Tibial artery (tissue), 4 donors: ENCODE results near the gene HAPLN1.

Experiments used
- DNase-seq, 2 donors: peaks; one replicate each; pipeline ENCODE4 v3.0.0-alpha.2; 2019
- H3K27ac ChIP-seq, 2 donors: fragments of 200-600 bp; sonication (generic) in 1 of 2; 1 replicate in 1 of 2; 2 replicates in 1 of 2; pipeline ENCODE4 v1.5.1; 2018 to 2019; ENCODE audit warnings: mild to moderate bottlenecking in 1 of 2
- H3K27me3 ChIP-seq, 2 donors: fragments of 200-600 bp; sonication (generic) in 1 of 2; one replicate each; pipeline versions ENCODE4 v1.5.1 to v1.6.0; 2016 to 2019
- H3K36me3 ChIP-seq, 3 donors: fragments of 200-600 bp; sonication (generic) in 2 of 3; one replicate each; pipeline ENCODE4 v1.5.1; 2016 to 2019; ENCODE audit warnings: mild to moderate bottlenecking in 2 of 3
- H3K4me1 ChIP-seq, 4 donors: fragments of 200-600 bp; sonication (generic) in 2 of 4; 1 replicate in 3 of 4; 2 replicates in 1 of 4; pipeline ENCODE4 v1.5.1; 2016 to 2019
- H3K4me3 ChIP-seq, 2 donors: fragments of 200-600 bp; sonication (generic) in 1 of 2; 1 replicate in 1 of 2; 2 replicates in 1 of 2; pipeline ENCODE4 v1.5.1; 2018 to 2019; ENCODE audit warnings: mild to moderate bottlenecking in 2 of 2
- H3K9me3 ChIP-seq, 3 donors: fragments of 200-600 bp; sonication (generic) in 1 of 3; one replicate each; pipeline ENCODE4 v1.5.1; 2016 to 2019
- CTCF ChIP-seq, 2 experiments: fragments of 200-600 bp in 1 of 2; fragments of 450-650 bp in 1 of 2; IDR thresholded peaks; one replicate each; pipeline ENCODE4 v1.5.1; 2017 to 2019; ENCODE audit warnings: antibody characterized with exemption in 2 of 2, mild to moderate bottlenecking in 1 of 2, moderate library complexity in 1 of 2
- intact Hi-C: fragments of 100-400 bp; cut with DNase I; formaldehyde crosslinking; loops from one replicate; pipeline ENCODE4 v1.15.0; 2023; ENCODE audit warnings: low total_unique reads

HAPLN1 gene

DNA sequence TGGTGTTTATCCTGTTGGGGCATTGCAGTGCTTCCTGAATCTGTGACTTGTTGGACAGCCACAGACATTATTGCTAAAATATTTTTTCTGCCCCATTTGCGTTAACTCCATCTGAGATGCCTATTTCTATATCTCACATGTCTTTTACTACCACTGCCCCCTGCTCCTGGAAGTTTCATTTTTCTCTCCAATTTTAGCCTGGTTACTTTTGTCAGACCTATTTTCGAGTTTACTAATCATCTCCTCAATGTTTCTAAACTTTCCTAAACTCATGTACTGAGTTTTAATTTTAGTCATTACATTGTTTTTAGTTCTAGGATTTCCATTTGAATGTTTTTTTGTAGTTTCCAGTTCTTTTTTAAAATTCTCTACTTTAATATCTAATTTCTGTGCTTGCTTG, 17.6 kb downstream of the HAPLN1 start:
- no peaks in the 10 kb centered on the region for H3K36me3 ChIP-seq

DNA sequence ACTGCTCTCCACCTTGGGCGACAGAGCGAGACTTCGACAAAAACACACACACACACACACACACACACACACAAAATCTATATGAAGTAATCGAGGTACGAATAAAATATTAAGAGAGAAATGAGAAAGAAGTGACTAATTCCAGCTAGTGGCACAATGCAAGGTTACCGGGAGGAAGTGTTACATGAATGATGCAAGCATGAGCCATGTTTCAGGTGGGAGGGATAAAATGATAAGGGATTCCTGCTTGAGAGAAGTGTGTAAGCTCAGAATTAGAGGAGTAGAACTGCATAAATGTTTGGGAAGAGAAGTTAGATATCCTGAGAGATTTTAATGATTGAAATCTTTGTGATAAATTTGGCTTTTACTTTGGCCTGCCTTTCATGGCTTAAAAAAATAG, 18.8 kb downstream of the HAPLN1 start:
- no peaks in the 10 kb centered on the region for H3K4me1 ChIP-seq
- no peaks in the 10 kb centered on the region for H3K27me3 ChIP-seq
- H3K9me3 ChIP-seq, result peaks cover 0 to 20% (median 4%) of the 10 kb centered on the region in 3 donors
- H3K27ac ChIP-seq, result no peak overlapping the region
- no peak for TF ChIP-seq CTCF (IDR thresholded peaks at IDR 0.05)
- no peak overlapping the region for H3K4me3 ChIP-seq
- intact Hi-C loops, result no loop called here
- no peaks in the 10 kb centered on the region for H3K36me3 ChIP-seq
- no peak for DNase-seq

More for the DNA sequence above, 17.6 kb downstream of the HAPLN1 start:
- Histone ChIP-seq H3K9me3 (peaks cover 0 to 23% (median 4%) of the 10 kb centered on the region in 3 donors), H3K4me3 (no peak overlapping the region), H3K27me3 (no peaks in the 10 kb centered on the region), H3K27ac (no peak overlapping the region), H3K4me1 (no peaks in the 10 kb centered on the region)
- no peak for TF ChIP-seq CTCF (IDR thresholded peaks at IDR 0.05)
- intact Hi-C loops, result no loop called here
- DNase-seq, result no peak

GRCh38 chr5:83689881-83690280, 30.8 kb downstream of the HAPLN1 start:
- DNase-seq, result no peak
- intact Hi-C loops, result no loop called here
- H3K36me3 ChIP-seq, result no peaks in the 10 kb centered on the region

GRCh38 chr5:83688281-83688680, 32.4 kb downstream of the HAPLN1 start:
- no peak for TF ChIP-seq CTCF (IDR thresholded peaks at IDR 0.05)
- H3K9me3 ChIP-seq, result no peaks in the 10 kb centered on the region
- intact Hi-C loops, result no loop called here
- no peak for DNase-seq
- no peak overlapping the region for H3K4me3 ChIP-seq
- no peaks in the 10 kb centered on the region for H3K36me3 ChIP-seq
- H3K4me1 ChIP-seq, result peaks cover 0 to 2% (median 0%) of the 10 kb centered on the region in 4 donors
- no peaks in the 10 kb centered on the region for H3K27me3 ChIP-seq
- H3K27ac ChIP-seq, result no peak overlapping the region

More at GRCh38 chr5:83689881-83690280, 30.8 kb downstream of the HAPLN1 start:
- no peaks in the 10 kb centered on the region for H3K9me3 ChIP-seq
- no peak for TF ChIP-seq CTCF (IDR thresholded peaks at IDR 0.05)
- no peak overlapping the region for H3K27ac ChIP-seq
- no peak overlapping the region for H3K4me3 ChIP-seq
- peaks cover 0 to 2% (median 0%) of the 10 kb centered on the region in 4 donors for H3K4me1 ChIP-seq
- H3K27me3 ChIP-seq, result no peaks in the 10 kb centered on the region

DNA sequence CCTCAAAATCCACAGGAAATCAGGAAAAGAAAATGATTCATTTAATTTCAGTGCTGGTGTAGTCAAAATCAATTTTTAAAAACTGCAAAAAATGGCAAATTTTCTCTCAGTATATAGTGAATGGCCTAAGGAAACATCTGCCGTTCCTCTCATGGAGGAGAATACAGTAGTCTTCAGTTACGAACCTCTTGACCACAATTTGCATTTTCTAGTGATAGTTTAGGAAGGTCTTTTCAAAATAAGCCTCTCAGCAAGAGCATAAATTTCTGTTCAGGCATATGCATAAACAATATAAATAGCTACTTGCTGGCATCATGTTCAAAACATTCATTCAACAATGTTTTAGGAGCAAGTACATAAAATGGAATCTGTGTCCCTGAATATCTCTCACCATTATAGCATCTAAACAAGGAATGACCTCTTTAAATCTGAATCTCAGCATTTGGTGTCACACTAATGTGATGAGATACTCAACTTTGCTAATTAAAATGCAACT, 33.5 kb downstream of the HAPLN1 start:
- no peaks in the 10 kb centered on the region for H3K27me3 ChIP-seq
- DNase-seq, result no peak
- peaks cover 0 to 2% (median 0%) of the 10 kb centered on the region in 4 donors for H3K4me1 ChIP-seq
- H3K36me3 ChIP-seq, result no peaks in the 10 kb centered on the region
- no peak for TF ChIP-seq CTCF (IDR thresholded peaks at IDR 0.05)
- H3K4me3 ChIP-seq, result no peak overlapping the region
- H3K27ac ChIP-seq, result no peak overlapping the region
- intact Hi-C loops, result no loop called here
- no peaks in the 10 kb centered on the region for H3K9me3 ChIP-seq

- Histone ChIP-seq H3K27ac (no peak overlapping the region), H3K4me1 (peaks cover 0 to 2% (median 0%) of the 10 kb centered on the region in 4 donors), H3K36me3 (no peaks in the 10 kb centered on the region), H3K4me3 (no peak overlapping the region), H3K9me3 (no peaks in the 10 kb centered on the region), H3K27me3 (no peaks in the 10 kb centered on the region)
- intact Hi-C loops, result no loop called here
- DNase-seq, result no peak
- TF ChIP-seq CTCF (IDR thresholded peaks at IDR 0.05), result no peak
Measured at GRCh38 chr5:83686251-83686650, 34.4 kb downstream of the HAPLN1 start.
